ENCODE results near the gene NSD1.

NSD1 gene

DNA sequence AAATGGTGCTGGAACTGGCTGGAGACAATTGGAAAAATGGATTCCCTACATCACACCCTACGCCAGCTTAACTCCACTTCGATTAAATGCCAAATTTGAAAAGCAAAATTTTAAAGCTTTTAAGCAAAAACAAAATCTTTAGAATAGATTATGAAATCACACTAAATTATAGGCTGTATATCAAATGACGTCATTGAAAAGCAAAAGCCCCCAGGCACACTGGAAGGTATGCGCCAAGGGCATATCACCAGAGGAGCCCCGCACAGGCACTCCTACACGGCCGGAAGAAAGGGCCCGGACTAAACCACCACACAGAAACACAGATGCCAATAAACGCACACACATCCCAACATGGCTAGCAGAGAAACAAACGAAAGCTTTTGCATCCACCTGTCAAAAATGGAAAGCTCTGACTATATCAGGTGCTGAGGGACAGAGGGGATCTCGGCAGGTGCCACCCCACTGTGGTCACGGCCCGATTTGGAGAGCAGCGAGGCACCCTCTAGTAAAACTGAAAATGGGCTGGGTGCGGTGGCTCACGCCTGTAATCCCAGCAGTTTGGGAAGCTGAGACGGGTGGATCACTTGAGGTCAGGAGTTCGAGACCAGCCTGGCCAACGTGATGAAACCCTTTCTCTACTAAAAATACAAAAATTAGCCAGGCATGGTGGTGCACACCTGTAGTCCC lies 195.1 kb downstream of the NSD1 start:
- Histone ChIP-seq H3K9ac (peak overlapping the region in 8 of 11 experiments; percentile 10 to 59 (median 42); a peak in 7 of 22 replicates), H4K20me1 (peaks cover 0 to 91% (median 18%) of the 10 kb centered on the region in 11 experiments; a peak in 15 of 22 replicates), H3K4me2 (peak overlapping the region; percentile 51 to 94 (median 77)), H3K27ac (peak overlapping the region in 3 of 11 experiments; percentile 36 to 43 (median 42); a peak in 5 of 22 replicates), H3K4me1 (peaks cover 56 to 95% (median 86%) of the 10 kb centered on the region in 10 experiments), H3K9me3 (replicated peaks in 1 of 11) (0 out of 22 replicates have a peak, but pooled peaks cover 0 to 6% (median 0%) of the 10 kb centered on the region in 11 experiments), H3K27me3 (no peaks in the 10 kb centered on the region), H3K36me3 (peaks cover 4 to 66% (median 35%) of the 10 kb centered on the region in 11 experiments; a peak in 21 of 22 replicates), H3K4me3 (no peak overlapping the region)
- no peak for TF ChIP-seq Cebpa-rat (IDR thresholded peaks at IDR 0.05)

DNA sequence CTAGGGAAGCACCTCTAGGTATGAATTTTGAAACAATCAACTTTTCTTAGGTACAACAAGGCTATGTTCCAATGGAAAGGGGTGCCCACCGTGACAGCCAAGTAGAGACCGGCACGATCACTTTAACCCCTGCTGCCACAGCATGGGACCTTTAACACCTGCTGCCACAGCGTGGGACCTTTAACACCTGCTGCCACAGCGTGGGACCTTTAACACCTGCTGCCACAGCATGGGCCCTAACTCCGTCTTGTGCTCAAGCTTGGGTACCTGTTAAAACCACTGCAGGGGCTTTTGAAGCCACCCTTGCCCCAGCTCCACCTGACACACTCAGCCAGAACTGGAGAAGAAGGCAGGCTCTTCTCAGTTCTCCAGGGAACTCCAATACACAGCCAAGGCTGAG lies 196.3 kb downstream of the NSD1 start:
- no peaks in the 10 kb centered on the region for H3K27me3 ChIP-seq
- H3K36me3 ChIP-seq, result peaks cover 16 to 68% (median 41%) of the 10 kb centered on the region in 11 experiments
- no peaks in the 10 kb centered on the region for H3K9me3 ChIP-seq (replicated peaks in 1 of 11)
- H3K9ac ChIP-seq, result peak overlapping the region in 6 of 11 experiments; percentile 73 to 83 (median 78); a peak in 6 of 22 replicates
- no peak overlapping the region for H3K4me3 ChIP-seq
- peak overlapping the region in 5 of 11 experiments; percentile 83 to 92 (median 85); a peak in 8 of 22 replicates for H3K27ac ChIP-seq
- H4K20me1 ChIP-seq, result peaks cover 0 to 93% (median 28%) of the 10 kb centered on the region in 11 experiments; a peak in 19 of 22 replicates
- peak overlapping the region in 9 of 11 experiments; percentile 81 to 98 (median 91); a peak in 17 of 22 replicates for H3K4me2 ChIP-seq
- peaks cover 61 to 95% (median 86%) of the 10 kb centered on the region in 10 experiments for H3K4me1 ChIP-seq
- no peak for TF ChIP-seq Cebpa-rat (IDR thresholded peaks at IDR 0.05)

DNA sequence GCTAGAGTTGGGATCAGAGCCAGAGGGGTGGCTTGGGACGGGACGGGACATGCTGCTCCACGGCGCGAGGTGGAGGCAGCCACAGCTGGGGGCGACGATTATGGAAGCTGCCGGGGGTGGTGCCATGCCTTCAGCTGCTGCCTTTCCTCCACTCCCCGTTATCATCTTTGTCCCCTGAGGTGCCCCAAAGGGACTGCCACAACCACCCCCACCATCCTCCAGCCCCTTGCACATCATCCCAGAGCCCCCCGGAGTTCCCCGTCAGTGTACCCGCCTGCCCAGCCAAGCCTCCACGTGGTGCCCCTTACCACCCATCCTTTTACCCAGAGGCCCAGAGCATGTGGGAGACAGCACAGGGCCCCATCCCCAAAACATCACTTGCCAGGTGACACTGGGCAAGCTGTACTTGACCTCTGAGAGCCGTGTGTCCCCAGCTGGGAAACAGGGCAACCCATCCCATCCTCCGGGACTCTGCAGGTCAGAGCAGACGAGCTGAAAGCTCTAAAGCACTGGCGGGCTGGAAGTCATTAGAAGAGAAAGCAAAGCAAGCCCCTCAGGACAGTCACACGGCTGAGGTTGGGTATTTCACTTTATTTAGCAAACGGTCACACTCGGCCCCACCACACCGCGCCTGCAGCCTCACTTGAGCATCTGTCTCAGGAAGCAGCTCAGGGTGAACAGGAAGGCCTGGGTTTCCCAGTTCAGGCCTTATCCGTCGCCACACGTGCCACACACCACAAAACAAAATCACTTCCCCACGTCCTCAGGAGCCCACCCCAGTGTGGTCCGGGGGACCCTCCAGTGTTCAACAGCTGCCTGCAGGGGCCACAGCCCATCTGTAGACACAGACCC lies 197.6 kb downstream of the NSD1 start:
- peaks cover 0 to 95% (median 41%) of the 10 kb centered on the region in 11 experiments; a peak in 19 of 22 replicates for H4K20me1 ChIP-seq
- peaks cover 71 to 95% (median 89%) of the 10 kb centered on the region in 10 experiments for H3K4me1 ChIP-seq
- peak overlapping the region in 10 of 11 experiments; percentile 14 to 83 (median 74); a peak in 17 of 22 replicates for H3K9ac ChIP-seq
- no peaks in the 10 kb centered on the region for H3K9me3 ChIP-seq (replicated peaks in 1 of 11)
- H3K4me3 ChIP-seq, result peak overlapping the region in 6 of 10 experiments; percentile 2 to 55 (median 28); a peak in 8 of 20 replicates
- peak in 1 of 11 experiments; percentile 61; a peak in 2 of 22 replicates for TF ChIP-seq Cebpa-rat (IDR thresholded peaks at IDR 0.05)
- H3K27ac ChIP-seq, result peak overlapping the region in 9 of 11 experiments; percentile 44 to 92 (median 83); a peak in 18 of 22 replicates
- H3K27me3 ChIP-seq, result no peaks in the 10 kb centered on the region
- peak overlapping the region; percentile 74 to 98 (median 90) for H3K4me2 ChIP-seq
- H3K36me3 ChIP-seq, result peaks cover 25 to 70% (median 51%) of the 10 kb centered on the region in 11 experiments; a peak in 21 of 22 replicates

DNA sequence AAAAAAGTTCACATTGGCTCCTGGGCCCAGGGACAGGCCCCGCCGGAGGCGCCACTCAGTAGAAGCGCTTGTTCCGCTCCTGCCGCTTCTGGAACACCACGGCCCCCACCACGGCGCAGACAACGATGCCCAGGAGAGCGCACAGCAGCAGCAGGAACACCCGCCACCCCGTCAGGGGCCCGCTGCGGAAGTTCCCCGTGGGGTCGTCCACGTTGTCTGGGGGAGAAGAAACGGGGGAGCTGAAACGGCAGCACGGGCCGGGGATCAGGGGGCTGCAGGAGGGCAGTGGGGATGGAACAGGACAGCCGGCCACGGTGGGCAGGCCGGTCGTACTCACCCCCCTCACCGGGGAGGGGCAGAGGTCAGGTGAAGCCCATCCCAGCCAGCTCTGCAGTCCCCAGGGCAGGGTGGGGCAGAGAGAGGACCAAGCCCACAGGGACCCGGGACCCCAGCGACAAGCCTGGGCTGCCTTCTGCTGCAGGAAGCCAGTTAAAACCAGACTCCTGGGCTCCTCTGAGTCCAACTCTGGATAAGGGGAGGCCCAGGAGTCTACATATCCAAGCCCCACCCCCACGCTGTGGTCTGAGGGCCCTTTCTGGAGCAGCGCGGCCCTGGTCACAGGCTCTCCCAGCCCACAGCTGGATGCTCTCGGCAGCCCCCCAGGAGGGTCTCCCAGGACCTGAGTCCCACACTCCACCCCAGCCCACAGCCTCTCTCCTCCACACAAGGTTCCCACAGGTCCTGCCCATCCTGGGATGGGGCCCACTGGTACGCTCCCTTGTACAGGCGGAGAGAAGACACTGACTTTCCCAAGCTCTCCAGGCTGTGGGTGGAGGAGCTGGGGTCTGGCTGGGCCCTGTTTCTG lies 198.7 kb downstream of the NSD1 start:
- H3K9ac ChIP-seq, result peak overlapping the region in 9 of 11 experiments; percentile 52 to 83 (median 75); a peak in 19 of 22 replicates

DNA sequence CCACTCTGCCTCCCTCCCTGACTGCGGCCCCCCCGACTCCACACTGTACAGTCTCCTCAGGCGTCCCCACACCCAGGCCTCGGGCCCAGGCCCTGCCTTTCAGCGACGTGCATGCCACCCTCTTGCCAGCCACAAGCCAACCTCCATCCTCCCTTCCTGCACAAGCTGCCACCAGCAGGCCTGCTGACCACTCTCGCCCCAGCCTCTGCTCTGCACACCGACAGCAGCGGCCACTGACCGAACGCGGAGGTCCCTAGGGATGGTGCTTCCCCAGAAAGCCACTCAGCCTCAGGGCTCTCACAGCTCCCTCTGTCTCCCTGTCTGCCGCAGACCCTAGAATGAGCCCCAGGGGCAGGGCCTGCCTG lies 199.3 kb downstream of the NSD1 start:
- Histone ChIP-seq H3K36me3 (peaks cover 42 to 84% (median 66%) of the 10 kb centered on the region in 11 experiments), H3K4me2 (peak overlapping the region; percentile 74 to 98 (median 90))
- TF ChIP-seq Cebpa-rat (IDR thresholded peaks at IDR 0.05), result no peak

More for the DNA sequence above, 198.7 kb downstream of the NSD1 start:
- Histone ChIP-seq H3K4me3 (peak overlapping the region in 7 of 10 experiments; percentile 2 to 55 (median 27); a peak in 10 of 20 replicates), H3K4me2 (peak overlapping the region; percentile 74 to 98 (median 90)), H4K20me1 (peaks cover 0 to 100% (median 50%) of the 10 kb centered on the region in 11 experiments; a peak in 19 of 22 replicates), H3K27ac (peak overlapping the region in 9 of 11 experiments; percentile 44 to 92 (median 83); a peak in 18 of 22 replicates), H3K4me1 (peaks cover 75 to 100% (median 97%) of the 10 kb centered on the region in 10 experiments), H3K36me3 (peaks cover 36 to 78% (median 59%) of the 10 kb centered on the region in 11 experiments), H3K27me3 (no peaks in the 10 kb centered on the region), H3K9me3 (replicated peaks in 1 of 11) (no peaks in the 10 kb centered on the region)
- TF ChIP-seq Cebpa-rat (IDR thresholded peaks at IDR 0.05), result no peak

DNA sequence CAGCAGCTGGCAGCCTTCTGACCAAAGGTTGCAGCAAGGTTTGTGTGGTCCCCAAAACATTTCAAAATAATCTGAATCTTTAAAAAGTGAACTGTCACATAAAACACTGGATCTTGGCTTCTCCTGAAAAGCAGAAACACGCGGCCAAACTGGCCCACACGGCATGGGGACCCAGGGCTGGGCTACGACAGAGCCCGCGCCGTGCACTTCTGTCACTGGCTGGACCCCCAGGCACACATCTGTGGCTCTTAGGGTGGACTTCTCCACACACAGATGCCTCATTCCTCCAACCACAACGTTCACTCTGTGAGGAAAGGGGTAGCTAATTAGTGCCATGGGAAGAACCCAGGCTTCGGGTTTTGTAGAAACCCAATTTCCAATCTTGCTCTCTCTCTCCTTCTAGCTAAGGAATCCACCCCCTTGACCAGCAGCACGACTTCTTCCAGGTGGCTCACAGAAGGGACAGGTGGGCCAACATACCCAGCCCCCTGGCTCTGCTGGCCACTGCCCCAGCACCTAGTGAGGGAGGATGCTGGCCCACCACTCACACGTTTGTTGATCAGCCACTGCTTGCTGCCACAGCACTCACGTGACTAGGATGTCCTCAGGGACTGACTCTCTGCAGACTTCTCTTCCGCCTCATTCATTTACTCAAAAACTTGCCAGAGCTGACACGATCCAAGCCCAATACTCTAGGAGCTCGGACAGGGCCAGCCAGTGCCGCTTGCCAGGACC lies 200.0 kb downstream of the NSD1 start:
- Histone ChIP-seq H3K4me1 (peaks cover 68 to 100% (median 97%) of the 10 kb centered on the region in 10 experiments), H3K4me2 (peak overlapping the region; percentile 74 to 98 (median 90)), H3K9me3 (replicated peaks in 1 of 11) (no peaks in the 10 kb centered on the region), H4K20me1 (peaks cover 10 to 100% (median 64%) of the 10 kb centered on the region in 11 experiments; a peak in 21 of 22 replicates), H3K9ac (peak overlapping the region in 8 of 11 experiments; percentile 55 to 83 (median 76); a peak in 16 of 22 replicates), H3K36me3 (peaks cover 45 to 91% (median 71%) of the 10 kb centered on the region in 11 experiments), H3K27me3 (no peaks in the 10 kb centered on the region), H3K4me3 (peak overlapping the region in 5 of 10 experiments; percentile 21 to 55 (median 29); a peak in 7 of 20 replicates), H3K27ac (peak overlapping the region in 9 of 11 experiments; percentile 2 to 92 (median 83); a peak in 16 of 22 replicates)
- peak in 1 of 11 experiments; percentile 21; a peak in 1 of 22 replicates for TF ChIP-seq Cebpa-rat (IDR thresholded peaks at IDR 0.05)

More for the DNA sequence above, 199.3 kb downstream of the NSD1 start:
- Histone ChIP-seq H3K9ac (peak overlapping the region in 9 of 11 experiments; percentile 52 to 83 (median 75); a peak in 17 of 22 replicates), H3K4me3 (peak overlapping the region in 6 of 10 experiments; percentile 2 to 55 (median 26); a peak in 10 of 20 replicates), H4K20me1 (peaks cover 3 to 100% (median 57%) of the 10 kb centered on the region in 11 experiments; a peak in 20 of 22 replicates), H3K4me1 (peaks cover 69 to 100% (median 97%) of the 10 kb centered on the region in 10 experiments), H3K9me3 (replicated peaks in 1 of 11) (no peaks in the 10 kb centered on the region), H3K27ac (peak overlapping the region in 9 of 11 experiments; percentile 44 to 92 (median 83); a peak in 18 of 22 replicates), H3K27me3 (no peaks in the 10 kb centered on the region)
